ENCODE data around the gene MAPK12. TPM values are rescaled to one million over a fixed set of nuclear protein-coding genes. Genes with fewer than 3 reads are reported as not detected.

MAPK12 gene
- total and polyA plus RNA-seq, 12 donors = 10.6 to 23.0 (median 16.1) TPM

- no peaks in the 10 kb centered on the region for H3K9me3 ChIP-seq
- TF ChIP-seq CTCF (IDR thresholded peaks at IDR 0.05) = no peak
- intact Hi-C loops (cut with DNase I) = loop anchor here in 3 of 10 donors (5.0 kb wide), 2 partner anchors 44 to 49 kb away; partner anchors contain the start of gene DENND6B (in 2 of the 3)
- peaks cover 0 to 23% (median 5%) of the 10 kb centered on the region in 9 donors for H3K4me1 ChIP-seq
- ATAC-seq = no peak
- no peak overlapping the region for H3K27ac ChIP-seq
- DNase-seq = no peak
- peaks cover 3 to 91% (median 68%) of the 10 kb centered on the region in 9 donors for H3K36me3 ChIP-seq
- H3K27me3 ChIP-seq = no peaks in the 10 kb centered on the region
- no peak overlapping the region for H3K4me3 ChIP-seq
- 91 to 92% methylated on average over 21 of the region's 21 CpGs for WGBS, 2 donors
These were observed 17.0 kb upstream of the MAPK12 start for GRCh38 chr22:50278461-50278860.

- TF ChIP-seq CTCF (IDR thresholded peaks at IDR 0.05) = no peak
- DNase-seq = no peak
- Histone ChIP-seq H3K4me3 (no peak overlapping the region), H3K27ac (no peak overlapping the region), H3K4me1 (peaks cover 0 to 21% (median 7%) of the 10 kb centered on the region in 9 donors), H3K27me3 (peaks cover 0 to 2% (median 0%) of the 10 kb centered on the region in 7 donors), H3K9me3 (no peaks in the 10 kb centered on the region), H3K36me3 (peaks cover 2 to 84% (median 62%) of the 10 kb centered on the region in 9 donors)
- intact Hi-C loops (cut with DNase I) = loop anchor here in 7 of 10 donors (2.0 to 5.0 kb wide), 3 partner anchors 45 to 50 kb away; partner anchors contain the start of gene DENND6B (in 6 of the 7)
- ATAC-seq = no peak
- WGBS, 2 donors = 87 to 93% methylated on average over 25 of the region's 25 CpGs
These were observed 16.3 kb upstream of the MAPK12 start for GRCh38 chr22:50277761-50278160.

GRCh38 chr22:50276143-50276542 lies 14.7 kb upstream of the MAPK12 start:
- H3K27me3 ChIP-seq = peaks cover 0 to 18% (median 0%) of the 10 kb centered on the region in 7 donors
- intact Hi-C loops (cut with DNase I) = loop anchor here in 8 of 10 donors (1.0 to 5.0 kb wide), 4 partner anchors 46 to 51 kb away; partner anchors contain the start of gene DENND6B (in 7 of the 8)
- TF ChIP-seq CTCF (IDR thresholded peaks at IDR 0.05) = peak; percentile 21 to 76 (median 61)
- DNase-seq (peak in 1 of 2 donors; percentile 75), ATAC-seq (peak; percentile 72 to 93 (median 78))
- no peaks in the 10 kb centered on the region for H3K9me3 ChIP-seq
- WGBS, 2 donors = 59 to 69% methylated on average over 25 of the region's 25 CpGs
- H3K36me3 ChIP-seq = peaks cover 0 to 68% (median 49%) of the 10 kb centered on the region in 9 donors
- no peak overlapping the region for H3K4me3 ChIP-seq
- peaks cover 8 to 27% (median 20%) of the 10 kb centered on the region in 9 donors for H3K4me1 ChIP-seq
- H3K27ac ChIP-seq = peak overlapping the region in 1 of 10 donors; percentile 32

GRCh38 chr22:50275181-50276055 lies 13.9 kb upstream of the MAPK12 start:
- DNase-seq (no peak), ATAC-seq (no peak)
- Histone ChIP-seq H3K4me1 (peaks cover 11 to 34% (median 27%) of the 10 kb centered on the region in 9 donors), H3K9me3 (no peaks in the 10 kb centered on the region), H3K36me3 (peaks cover 0 to 60% (median 42%) of the 10 kb centered on the region in 9 donors), H3K27ac (peak overlapping the region in 1 of 10 donors; percentile 10), H3K4me3 (no peak overlapping the region), H3K27me3 (peaks cover 0 to 26% (median 0%) of the 10 kb centered on the region in 7 donors)
- intact Hi-C loops (cut with DNase I) = loop anchor here in 9 of 10 donors (1.0 to 5.0 kb wide), 4 partner anchors 47 to 52 kb away; partner anchors contain the start of gene DENND6B (in 8 of the 9)
- WGBS, 2 donors = 87% methylated on average over 43 of the region's 43 CpGs
- TF ChIP-seq CTCF (IDR thresholded peaks at IDR 0.05) = no peak

Measured in heart right ventricle (tissue), 16 donors.